Measurements from ENCODE around the gene REX1BD.

GRCh38 chr19:18558202-18558555 is 30.4 kb upstream of the REX1BD start:
- TF ChIP-seq, protein P1, sequence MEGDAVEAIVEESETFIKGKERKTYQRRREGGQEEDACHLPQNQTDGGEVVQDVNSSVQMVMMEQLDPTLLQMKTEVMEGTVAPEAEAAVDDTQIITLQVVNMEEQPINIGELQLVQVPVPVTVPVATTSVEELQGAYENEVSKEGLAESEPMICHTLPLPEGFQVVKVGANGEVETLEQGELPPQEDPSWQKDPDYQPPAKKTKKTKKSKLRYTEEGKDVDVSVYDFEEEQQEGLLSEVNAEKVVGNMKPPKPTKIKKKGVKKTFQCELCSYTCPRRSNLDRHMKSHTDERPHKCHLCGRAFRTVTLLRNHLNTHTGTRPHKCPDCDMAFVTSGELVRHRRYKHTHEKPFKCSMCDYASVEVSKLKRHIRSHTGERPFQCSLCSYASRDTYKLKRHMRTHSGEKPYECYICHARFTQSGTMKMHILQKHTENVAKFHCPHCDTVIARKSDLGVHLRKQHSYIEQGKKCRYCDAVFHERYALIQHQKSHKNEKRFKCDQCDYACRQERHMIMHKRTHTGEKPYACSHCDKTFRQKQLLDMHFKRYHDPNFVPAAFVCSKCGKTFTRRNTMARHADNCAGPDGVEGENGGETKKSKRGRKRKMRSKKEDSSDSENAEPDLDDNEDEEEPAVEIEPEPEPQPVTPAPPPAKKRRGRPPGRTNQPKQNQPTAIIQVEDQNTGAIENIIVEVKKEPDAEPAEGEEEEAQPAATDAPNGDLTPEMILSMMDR (IDR thresholded peaks at IDR 0.05; ENCODE audit: control extremely low read depth in 1 of 3, insufficient read depth in 1 of 3, low read depth in 1 of 3, low read length in 3 of 3): no peak
- no peak for TF ChIP-seq EGR1 (IDR thresholded peaks at IDR 0.05; ENCODE audit: borderline replicate concordance, low read depth, low read length)
- TF ChIP-seq RAD21 (IDR thresholded peaks at IDR 0.05 in 1 of 2, conservative IDR thresholded peaks at IDR 0.05 in 1 of 2; ENCODE audit: low read depth in 2 of 2, low read length in 2 of 2): no peak
- no peak for TF ChIP-seq RNF2 (IDR thresholded peaks at IDR 0.05; ENCODE audit: borderline replicate concordance, low read depth, low read length, missing control alignments, poor library complexity, severe bottlenecking)
- TF ChIP-seq, protein P2, sequence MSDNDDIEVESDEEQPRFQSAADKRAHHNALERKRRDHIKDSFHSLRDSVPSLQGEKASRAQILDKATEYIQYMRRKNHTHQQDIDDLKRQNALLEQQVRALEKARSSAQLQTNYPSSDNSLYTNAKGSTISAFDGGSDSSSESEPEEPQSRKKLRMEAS (IDR thresholded peaks at IDR 0.05): no peak
- no peak for TF ChIP-seq GABPA (IDR thresholded peaks at IDR 0.05; ENCODE audit: borderline replicate concordance, insufficient read depth, low read length)
- no peak for TF ChIP-seq TCF12 (IDR thresholded peaks at IDR 0.05; ENCODE audit: low read depth, low read length)
- TF ChIP-seq POLR2AphosphoS5 (IDR thresholded peaks at IDR 0.05; ENCODE audit: low read depth, low read length): no peak
- no peak for TF ChIP-seq BACH1 (IDR thresholded peaks at IDR 0.05; ENCODE audit: low read length)
- TF ChIP-seq MAFK (IDR thresholded peaks at IDR 0.05; ENCODE audit: low read depth, low read length): no peak
- TF ChIP-seq POLR2A (IDR thresholded peaks at IDR 0.05; ENCODE audit: control extremely low read depth in 1 of 2, low read depth in 2 of 2, low read length in 2 of 2): no peak
- TF ChIP-seq HDAC6 (IDR thresholded peaks at IDR 0.05; ENCODE audit: low read depth, low read length): no peak
- no peak for TF ChIP-seq CHD1 (IDR thresholded peaks at IDR 0.05; ENCODE audit: low read depth, low read length)
